Measurements from ENCODE around the gene KCNC3.

The KCNC3 gene

GRCh38 chr19:50323782-50324133, 5.4 kb downstream of the KCNC3 start:
- Histone ChIP-seq H3K4me3 (ENCODE audit: low read length) (no peak overlapping the region), H3K36me3 (ENCODE audit: insufficient read depth, low read length) (no peaks in the 10 kb centered on the region), H3K9ac (ENCODE audit: low read depth, low read length) (no peak overlapping the region), H3K4me2 (ENCODE audit: low read length) (no peak overlapping the region), H3K9me3 (replicated peaks; ENCODE audit: low read length) (no peaks in the 10 kb centered on the region), H3K4me1 (ENCODE audit: control insufficient read depth, insufficient read depth, low read length) (no peaks in the 10 kb centered on the region), H3K27me3 (ENCODE audit: control insufficient read depth, insufficient read depth, low read length) (peaks cover 23% of the 10 kb centered on the region)

- H3K9me3 ChIP-seq (replicated peaks; ENCODE audit: low read length) = no peaks in the 10 kb centered on the region
- H3K9ac ChIP-seq (ENCODE audit: low read depth, low read length) = no peak overlapping the region
- no peaks in the 10 kb centered on the region for H3K4me1 ChIP-seq (ENCODE audit: control insufficient read depth, insufficient read depth, low read length)
- H3K4me3 ChIP-seq (ENCODE audit: low read length) = no peak overlapping the region
- no peaks in the 10 kb centered on the region for H3K36me3 ChIP-seq (ENCODE audit: insufficient read depth, low read length)
- H3K27me3 ChIP-seq (ENCODE audit: control insufficient read depth, insufficient read depth, low read length) = peaks cover 20% of the 10 kb centered on the region
- no peak overlapping the region for H3K4me2 ChIP-seq (ENCODE audit: low read length)
These were observed 6.0 kb downstream of the KCNC3 start for GRCh38 chr19:50322931-50323781.

GRCh38 chr19:50322234-50322633, 6.9 kb downstream of the KCNC3 start:
- H3K9me3 ChIP-seq (replicated peaks; ENCODE audit: low read length) = no peaks in the 10 kb centered on the region
- H3K4me3 ChIP-seq (ENCODE audit: low read length) = no peak overlapping the region
- H3K27me3 ChIP-seq (ENCODE audit: control insufficient read depth, insufficient read depth, low read length) = peaks cover 13% of the 10 kb centered on the region
- H3K4me1 ChIP-seq (ENCODE audit: control insufficient read depth, insufficient read depth, low read length) = no peaks in the 10 kb centered on the region
- H3K36me3 ChIP-seq (ENCODE audit: insufficient read depth, low read length) = no peaks in the 10 kb centered on the region
- no peak overlapping the region for H3K9ac ChIP-seq (ENCODE audit: low read depth, low read length)
- H3K4me2 ChIP-seq (ENCODE audit: low read length) = no peak overlapping the region

- peaks cover 9% of the 10 kb centered on the region for H3K27me3 ChIP-seq (ENCODE audit: control insufficient read depth, insufficient read depth, low read length)
- H3K4me1 ChIP-seq (ENCODE audit: control insufficient read depth, insufficient read depth, low read length) = no peaks in the 10 kb centered on the region
- no peaks in the 10 kb centered on the region for H3K9me3 ChIP-seq (replicated peaks; ENCODE audit: low read length)
- no peak overlapping the region for H3K4me2 ChIP-seq (ENCODE audit: low read length)
- H3K9ac ChIP-seq (ENCODE audit: low read depth, low read length) = no peak overlapping the region
- H3K36me3 ChIP-seq (ENCODE audit: insufficient read depth, low read length) = no peaks in the 10 kb centered on the region
- H3K4me3 ChIP-seq (ENCODE audit: low read length) = no peak overlapping the region
These were observed 7.3 kb downstream of the KCNC3 start for GRCh38 chr19:50321831-50322230.

GRCh38 chr19:50320596-50320995, 8.6 kb downstream of the KCNC3 start:
- Histone ChIP-seq H3K9ac (ENCODE audit: low read depth, low read length) (no peak overlapping the region), H3K4me2 (ENCODE audit: low read length) (no peak overlapping the region), H3K9me3 (replicated peaks; ENCODE audit: low read length) (no peaks in the 10 kb centered on the region)

GRCh38 chr19:50320051-50320450, 9.1 kb downstream of the KCNC3 start:
- Histone ChIP-seq H3K9me3 (replicated peaks; ENCODE audit: low read length) (no peaks in the 10 kb centered on the region), H3K9ac (ENCODE audit: low read depth, low read length) (no peak overlapping the region), H3K27me3 (ENCODE audit: control insufficient read depth, insufficient read depth, low read length) (no peaks in the 10 kb centered on the region), H3K4me1 (ENCODE audit: control insufficient read depth, insufficient read depth, low read length) (no peaks in the 10 kb centered on the region), H3K4me2 (ENCODE audit: low read length) (no peak overlapping the region), H3K36me3 (ENCODE audit: insufficient read depth, low read length) (no peaks in the 10 kb centered on the region), H3K4me3 (ENCODE audit: low read length) (no peak overlapping the region)

More at GRCh38 chr19:50320596-50320995, 8.6 kb downstream of the KCNC3 start:
- Histone ChIP-seq H3K4me3 (ENCODE audit: low read length) (no peak overlapping the region), H3K4me1 (ENCODE audit: control insufficient read depth, insufficient read depth, low read length) (no peaks in the 10 kb centered on the region), H3K27me3 (ENCODE audit: control insufficient read depth, insufficient read depth, low read length) (no peaks in the 10 kb centered on the region), H3K36me3 (ENCODE audit: insufficient read depth, low read length) (no peaks in the 10 kb centered on the region)

- Histone ChIP-seq H3K9ac (ENCODE audit: low read depth, low read length) (no peak overlapping the region), H3K36me3 (ENCODE audit: insufficient read depth, low read length) (no peaks in the 10 kb centered on the region), H3K4me2 (ENCODE audit: low read length) (no peak overlapping the region), H3K9me3 (replicated peaks; ENCODE audit: low read length) (no peaks in the 10 kb centered on the region), H3K4me3 (ENCODE audit: low read length) (no peak overlapping the region), H3K27me3 (ENCODE audit: control insufficient read depth, insufficient read depth, low read length) (peaks cover 3% of the 10 kb centered on the region), H3K4me1 (ENCODE audit: control insufficient read depth, insufficient read depth, low read length) (no peaks in the 10 kb centered on the region)
These were observed 10.0 kb downstream of the KCNC3 start for GRCh38 chr19:50319156-50319555.

GRCh38 chr19:50318438-50318837, 10.7 kb downstream of the KCNC3 start:
- no peak overlapping the region for H3K4me2 ChIP-seq (ENCODE audit: low read length)
- no peaks in the 10 kb centered on the region for H3K9me3 ChIP-seq (replicated peaks; ENCODE audit: low read length)
- peaks cover 8% of the 10 kb centered on the region for H3K27me3 ChIP-seq (ENCODE audit: control insufficient read depth, insufficient read depth, low read length)
- H3K36me3 ChIP-seq (ENCODE audit: insufficient read depth, low read length) = no peaks in the 10 kb centered on the region
- no peaks in the 10 kb centered on the region for H3K4me1 ChIP-seq (ENCODE audit: control insufficient read depth, insufficient read depth, low read length)
- no peak overlapping the region for H3K9ac ChIP-seq (ENCODE audit: low read depth, low read length)
- H3K4me3 ChIP-seq (ENCODE audit: low read length) = no peak overlapping the region

- Histone ChIP-seq H3K4me1 (ENCODE audit: control insufficient read depth, insufficient read depth, low read length) (no peaks in the 10 kb centered on the region), H3K4me3 (ENCODE audit: low read length) (no peak overlapping the region), H3K4me2 (ENCODE audit: low read length) (no peak overlapping the region), H3K36me3 (ENCODE audit: insufficient read depth, low read length) (no peaks in the 10 kb centered on the region), H3K9ac (ENCODE audit: low read depth, low read length) (no peak overlapping the region), H3K9me3 (replicated peaks; ENCODE audit: low read length) (no peaks in the 10 kb centered on the region), H3K27me3 (ENCODE audit: control insufficient read depth, insufficient read depth, low read length) (peaks cover 18% of the 10 kb centered on the region)
These were observed 12.1 kb downstream of the KCNC3 start for GRCh38 chr19:50317115-50317514.

- H3K36me3 ChIP-seq (ENCODE audit: insufficient read depth, low read length) = no peaks in the 10 kb centered on the region
- peaks cover 18% of the 10 kb centered on the region for H3K27me3 ChIP-seq (ENCODE audit: control insufficient read depth, insufficient read depth, low read length)
- no peak overlapping the region for H3K9ac ChIP-seq (ENCODE audit: low read depth, low read length)
- no peak overlapping the region for H3K4me3 ChIP-seq (ENCODE audit: low read length)
- no peak overlapping the region for H3K4me2 ChIP-seq (ENCODE audit: low read length)
- no peaks in the 10 kb centered on the region for H3K4me1 ChIP-seq (ENCODE audit: control insufficient read depth, insufficient read depth, low read length)
- no peaks in the 10 kb centered on the region for H3K9me3 ChIP-seq (replicated peaks; ENCODE audit: low read length)
These were observed 13.3 kb downstream of the KCNC3 start for GRCh38 chr19:50315773-50316448.

- Histone ChIP-seq H3K36me3 (ENCODE audit: insufficient read depth, low read length) (no peaks in the 10 kb centered on the region), H3K9ac (ENCODE audit: low read depth, low read length) (no peak overlapping the region), H3K27me3 (ENCODE audit: control insufficient read depth, insufficient read depth, low read length) (peaks cover 23% of the 10 kb centered on the region), H3K9me3 (replicated peaks; ENCODE audit: low read length) (no peaks in the 10 kb centered on the region), H3K4me1 (ENCODE audit: control insufficient read depth, insufficient read depth, low read length) (no peaks in the 10 kb centered on the region), H3K4me3 (ENCODE audit: low read length) (no peak overlapping the region), H3K4me2 (ENCODE audit: low read length) (no peak overlapping the region)
These were observed 14.2 kb downstream of the KCNC3 start for GRCh38 chr19:50314724-50315708.

Data from skeletal muscle satellite cell (primary cell).